GM20000 (cell line): ENCODE measurements around the gene TUBA1A.

ENCODE experiments used
- DNase-seq: peaks from one replicate; pipeline ENCODE4 v3.0.0; 2012; ENCODE audit warnings: low spot score
- CTCF ChIP-seq: IDR thresholded peaks from 2 replicates; pipeline ENCODE4 v1.5.1; 2012; ENCODE audit warnings: mild to moderate bottlenecking, control low read depth; ENCODE audit errors: extremely low read depth, missing control alignments

Gene TUBA1A

GRCh38 chr12:49230176-49230804 is 41.4 kb upstream of the TUBA1A start:
- TF ChIP-seq CTCF = no peak
- DNase-seq = no peak

- no peak for TF ChIP-seq CTCF
- DNase-seq = no peak
These were observed 39.8 kb upstream of the TUBA1A start for GRCh38 chr12:49228653-49229052.

- no peak for TF ChIP-seq CTCF
- DNase-seq = no peak
These were observed 38.8 kb upstream of the TUBA1A start for GRCh38 chr12:49227713-49228112.

GRCh38 chr12:49225576-49226166 is 36.8 kb upstream of the TUBA1A start:
- DNase-seq = no peak
- no peak for TF ChIP-seq CTCF

- DNase-seq = no peak
- no peak for TF ChIP-seq CTCF
These were observed 34.9 kb upstream of the TUBA1A start for GRCh38 chr12:49223590-49224369.

GRCh38 chr12:49223122-49223521 is 34.2 kb upstream of the TUBA1A start:
- TF ChIP-seq CTCF = no peak
- no peak for DNase-seq

- no peak for TF ChIP-seq CTCF
- DNase-seq = no peak
These were observed 32.1 kb upstream of the TUBA1A start for GRCh38 chr12:49220972-49221371.
